ENCODE measurements around the gene LCT. TPM values are rescaled to one million over a fixed set of nuclear protein-coding genes. Genes with fewer than 3 reads are reported as not detected.

The LCT gene
- total RNA-seq, 1 experiment from 2014 or later: 0.04 TPM

DNA sequence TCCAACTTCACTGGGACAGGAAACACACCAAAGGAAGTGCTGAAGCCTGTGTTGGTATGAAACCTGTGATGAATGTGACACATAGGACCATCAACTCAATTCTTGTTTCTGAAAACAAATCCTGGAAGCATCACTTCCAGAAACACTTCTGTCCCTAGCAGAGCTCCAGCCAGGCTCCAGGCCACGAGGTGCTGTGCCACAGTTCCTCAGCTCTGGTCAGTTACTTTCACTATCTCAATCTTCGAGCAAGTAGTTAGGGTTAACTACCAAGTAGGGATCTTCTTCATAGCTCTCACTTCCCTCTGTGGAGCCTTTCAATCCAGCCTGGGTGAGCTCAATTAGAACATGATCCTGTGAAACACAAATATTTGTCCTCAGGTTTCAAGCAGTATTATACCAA, 3.6 kb upstream of the LCT start:
- Histone ChIP-seq H3K9ac (ENCODE audit: extremely low read depth, insufficient read length, low read length) (no peak overlapping the region), H4K91ac (ENCODE audit: insufficient read length, low read depth, low read length) (no peak overlapping the region), H2BK5ac (ENCODE audit: insufficient read length, low read length) (no peak overlapping the region), H4K8ac (replicated peaks; ENCODE audit: insufficient read length, low read depth, low read length) (no peak overlapping the region), H3K56ac (ENCODE audit: insufficient read length, low read depth, low read length) (no peak overlapping the region), H3K4ac (ENCODE audit: low read depth, low read length) (no peak overlapping the region), H3K4me2 (ENCODE audit: insufficient read depth, insufficient read length, low read length) (no peak overlapping the region), H2AK5ac (ENCODE audit: insufficient read length, low read length) (no peak overlapping the region), H3K79me1 (ENCODE audit: insufficient read depth, low read depth, low read length, poor library complexity, severe bottlenecking) (no peaks in the 10 kb centered on the region), H4K5ac (ENCODE audit: insufficient read length, low read depth, low read length) (no peak overlapping the region), H3K23ac (ENCODE audit: insufficient read length, low read depth, low read length) (no peak overlapping the region), H3K14ac (ENCODE audit: insufficient read depth, low read length) (no peak overlapping the region), H3K79me2 (ENCODE audit: insufficient read depth, low read length) (no peaks in the 10 kb centered on the region), H3K18ac (ENCODE audit: insufficient read length, low read depth, low read length) (no peak overlapping the region), H2BK15ac (ENCODE audit: low read depth, low read length) (no peak overlapping the region), H2BK120ac (ENCODE audit: low read depth, low read length, poor library complexity, severe bottlenecking) (no peak overlapping the region), H3K27ac (ENCODE audit: insufficient read length, low read depth, low read length) (no peak overlapping the region), H3K9me3 (ENCODE audit: control insufficient read depth, low read depth, low read length) (no peaks in the 10 kb centered on the region), H3K27me3 (ENCODE audit: insufficient read depth, low read length) (no peaks in the 10 kb centered on the region), H3K23me2 (ENCODE audit: insufficient read length, low read depth, low read length, poor library complexity, severe bottlenecking) (no peaks in the 10 kb centered on the region), H3K4me1 (ENCODE audit: insufficient read depth, low read length) (no peaks in the 10 kb centered on the region), H4K20me1 (ENCODE audit: control insufficient read depth, insufficient read depth, insufficient read length) (no peaks in the 10 kb centered on the region), H2BK12ac (ENCODE audit: insufficient read length, low read depth, low read length) (no peak overlapping the region), H2BK20ac (ENCODE audit: low read depth, low read length, poor library complexity, severe bottlenecking) (no peak overlapping the region), H2AFZ (ENCODE audit: low read length) (no peak overlapping the region), H3T11ph (ENCODE audit: low read length) (no peak overlapping the region)
- Mint-ChIP-seq H3K9me3 (no peaks in the 10 kb centered on the region), H3K4me1 (no peaks in the 10 kb centered on the region; a peak in 1 of 4 replicates), H3K36me3 (ENCODE audit: insufficient read depth in 1 of 3, low read depth in 3 of 3) (peaks cover 23 to 49% (median 47%) of the 10 kb centered on the region in 3 experiments), H3K4me3 (no peak overlapping the region), H3K27ac (no peak overlapping the region), H3K27me3 (ENCODE audit: low read depth) (no peaks in the 10 kb centered on the region)
- TF ChIP-seq, protein P1, sequence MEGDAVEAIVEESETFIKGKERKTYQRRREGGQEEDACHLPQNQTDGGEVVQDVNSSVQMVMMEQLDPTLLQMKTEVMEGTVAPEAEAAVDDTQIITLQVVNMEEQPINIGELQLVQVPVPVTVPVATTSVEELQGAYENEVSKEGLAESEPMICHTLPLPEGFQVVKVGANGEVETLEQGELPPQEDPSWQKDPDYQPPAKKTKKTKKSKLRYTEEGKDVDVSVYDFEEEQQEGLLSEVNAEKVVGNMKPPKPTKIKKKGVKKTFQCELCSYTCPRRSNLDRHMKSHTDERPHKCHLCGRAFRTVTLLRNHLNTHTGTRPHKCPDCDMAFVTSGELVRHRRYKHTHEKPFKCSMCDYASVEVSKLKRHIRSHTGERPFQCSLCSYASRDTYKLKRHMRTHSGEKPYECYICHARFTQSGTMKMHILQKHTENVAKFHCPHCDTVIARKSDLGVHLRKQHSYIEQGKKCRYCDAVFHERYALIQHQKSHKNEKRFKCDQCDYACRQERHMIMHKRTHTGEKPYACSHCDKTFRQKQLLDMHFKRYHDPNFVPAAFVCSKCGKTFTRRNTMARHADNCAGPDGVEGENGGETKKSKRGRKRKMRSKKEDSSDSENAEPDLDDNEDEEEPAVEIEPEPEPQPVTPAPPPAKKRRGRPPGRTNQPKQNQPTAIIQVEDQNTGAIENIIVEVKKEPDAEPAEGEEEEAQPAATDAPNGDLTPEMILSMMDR (conservative IDR thresholded peaks at IDR 0.05): no peak
- WGBS (ENCODE audit: extremely low coverage, insufficient read length, low lambda C conversion rate): no CpG with 5 or more reads among the region's 2 CpGs
- no peak for DNase-seq

All from H9 (cell line).